Esophagus muscularis mucosa (tissue), 4 donors: ENCODE results near the gene HEATR1. TPM values are rescaled to one million over a fixed set of nuclear protein-coding genes. Genes with fewer than 3 reads are reported as not detected.

Experiments
- DNase-seq: peaks from one replicate; pipeline ENCODE4 v3.0.0-alpha.2; 2017; ENCODE audit errors: extremely low spot score
- H3K27ac ChIP-seq, 4 donors: fragments of 200-600 bp; sonication (generic); replicated peaks in 1 of 4; 1 replicate in 3 of 4; 2 replicates in 1 of 4; pipeline ENCODE4 v1.5.1; 2016 to 2019; ENCODE audit warnings: mild to moderate bottlenecking in 1 of 4
- H3K27me3 ChIP-seq, 4 donors: fragments of 200-600 bp; sonication (generic); one replicate each; pipeline versions ENCODE4 v1.5.1 to v1.6.0; 2016 to 2019
- H3K36me3 ChIP-seq, 4 donors: fragments of 200-600 bp; sonication (generic); one replicate each; pipeline ENCODE4 v1.5.1; 2016 to 2019
- H3K4me1 ChIP-seq, 4 donors: fragments of 200-600 bp; sonication (generic); one replicate each; pipeline ENCODE4 v1.5.1; 2016 to 2019
- H3K4me3 ChIP-seq, 4 donors: fragments of 200-600 bp; sonication (generic); 1 replicate in 2 of 4; 2 replicates in 2 of 4; pipeline ENCODE4 v1.5.1; 2016 to 2019; ENCODE audit warnings: mild to moderate bottlenecking in 4 of 4, moderate library complexity in 1 of 4
- H3K9me3 ChIP-seq, 4 donors: fragments of 200-600 bp; sonication (generic); 1 replicate in 3 of 4; 2 replicates in 1 of 4; pipeline ENCODE4 v1.5.1; 2016 to 2019
- CTCF ChIP-seq, 3 experiments: fragments of 200-600 bp in 2 of 3; fragments of 450-650 bp in 1 of 3; sonication (generic) in 2 of 3; IDR thresholded peaks; one replicate each; pipeline ENCODE4 v1.5.1; 2017 to 2019; ENCODE audit warnings: antibody characterized with exemption in 3 of 3, mild to moderate bottlenecking in 2 of 3, moderate library complexity in 1 of 3
- EP300 ChIP-seq: sonication (generic); formaldehyde crosslinking; IDR thresholded peaks from one replicate; pipeline ENCODE4 v1.6.1; 2017; ENCODE audit warnings: antibody characterized with exemption
- POLR2A ChIP-seq: fragments of 450-650 bp; IDR thresholded peaks from one replicate; pipeline ENCODE4 v1.6.1; 2017; ENCODE audit warnings: antibody characterized with exemption, moderate library complexity, mild to moderate bottlenecking, low read depth
- POLR2AphosphoS5 ChIP-seq, 2 donors: sonication (generic); formaldehyde crosslinking; IDR thresholded peaks; one replicate each; pipeline ENCODE4 v1.6.1; 2017; ENCODE audit warnings: antibody characterized with exemption in 2 of 2
- WGBS: methylation state at CpG from one replicate; pipeline ENCODE4 v1.1.5; 2018; 5-methylcytosine and 5-hydroxymethylcytosine counted together
- intact Hi-C: fragments of 100-400 bp; cut with DNase I; formaldehyde crosslinking; loops from one replicate; pipeline ENCODE4 v1.15.1; 2023
- total RNA-seq, 4 donors: library from RNA; depleted of rRNA; stranded (reverse); fragments of >200 nt; gene quantifications; one replicate each; pipeline versions ENCODE4 v1.1.0 to v1.2.1, GENCODE V29; 2016

HEATR1 gene
- total RNA-seq, 4 donors from 2014 or later: 15.2 to 17.2 (median 16.3) TPM

GRCh38 chr1:236568285-236568894 lies 35.9 kb downstream of the HEATR1 start:
- DNase-seq: no peak
- intact Hi-C loops: no loop called here
- H3K27me3 ChIP-seq: no peaks in the 10 kb centered on the region
- no peak for TF ChIP-seq POLR2A
- TF ChIP-seq CTCF (IDR thresholded peaks at IDR 0.05): no peak
- no peak for TF ChIP-seq EP300
- no peak for TF ChIP-seq POLR2AphosphoS5 (IDR thresholded peaks at IDR 0.05)
- no peak overlapping the region for H3K4me3 ChIP-seq
- H3K36me3 ChIP-seq: peaks cover 82 to 100% (median 96%) of the 10 kb centered on the region in 4 donors
- H3K4me1 ChIP-seq: no peaks in the 10 kb centered on the region
- H3K27ac ChIP-seq: no peak overlapping the region
- WGBS: 73% methylated on average over 2 of the region's 2 CpGs
- no peaks in the 10 kb centered on the region for H3K9me3 ChIP-seq

GRCh38 chr1:236565530-236565929 lies 38.8 kb downstream of the HEATR1 start:
- no peak overlapping the region for H3K27ac ChIP-seq
- DNase-seq: no peak
- 86% methylated on average over 5 of the region's 5 CpGs for WGBS
- peaks cover 61 to 100% (median 81%) of the 10 kb centered on the region in 4 donors for H3K36me3 ChIP-seq
- no peak for TF ChIP-seq POLR2A
- no peak for TF ChIP-seq POLR2AphosphoS5 (IDR thresholded peaks at IDR 0.05)
- H3K4me3 ChIP-seq: no peak overlapping the region
- H3K4me1 ChIP-seq: no peaks in the 10 kb centered on the region
- H3K27me3 ChIP-seq: no peaks in the 10 kb centered on the region
- intact Hi-C loops: no loop called here
- no peaks in the 10 kb centered on the region for H3K9me3 ChIP-seq

DNA sequence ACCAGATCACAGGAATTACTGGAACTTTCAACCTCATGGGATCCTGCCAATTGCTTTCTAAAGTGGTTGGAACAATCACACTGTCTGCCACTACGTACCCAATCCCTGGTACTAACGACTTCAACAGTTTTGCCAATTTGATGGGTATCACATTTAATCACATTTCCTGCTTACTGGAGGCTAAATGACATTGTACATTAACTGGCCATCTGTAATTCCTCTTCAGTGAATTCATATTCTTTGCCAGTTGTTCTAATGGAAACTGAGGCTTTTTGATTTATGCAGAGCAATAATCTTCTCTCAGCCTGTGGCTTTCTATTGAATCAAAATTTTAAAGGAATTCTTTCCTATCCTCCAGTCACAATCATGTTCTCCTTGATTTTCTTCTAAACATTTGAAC lies 42.3 kb downstream of the HEATR1 start:
- no peak for TF ChIP-seq EP300
- TF ChIP-seq POLR2A: no peak
- no peak for TF ChIP-seq CTCF (IDR thresholded peaks at IDR 0.05)
- no peak for TF ChIP-seq POLR2AphosphoS5 (IDR thresholded peaks at IDR 0.05)
- 92% methylated on average over 2 of the region's 2 CpGs for WGBS
- no peak overlapping the region for H3K27ac ChIP-seq
- H3K36me3 ChIP-seq: peaks cover 66 to 100% (median 80%) of the 10 kb centered on the region in 4 donors
- H3K9me3 ChIP-seq: no peaks in the 10 kb centered on the region
- H3K4me1 ChIP-seq: no peaks in the 10 kb centered on the region
- H3K27me3 ChIP-seq: no peaks in the 10 kb centered on the region
- intact Hi-C loops: no loop called here
- no peak overlapping the region for H3K4me3 ChIP-seq
- DNase-seq: no peak

- no peaks in the 10 kb centered on the region for H3K27me3 ChIP-seq
- no peak overlapping the region for H3K27ac ChIP-seq
- H3K4me1 ChIP-seq: no peaks in the 10 kb centered on the region
- peaks cover 66 to 100% (median 80%) of the 10 kb centered on the region in 4 donors for H3K36me3 ChIP-seq
- intact Hi-C loops: no loop called here
- no peaks in the 10 kb centered on the region for H3K9me3 ChIP-seq
- TF ChIP-seq EP300: no peak
- DNase-seq: no peak
- H3K4me3 ChIP-seq: no peak overlapping the region
- 93% methylated on average over 7 of the region's 7 CpGs for WGBS
Measured at GRCh38 chr1:236560213-236560771, 44.0 kb downstream of the HEATR1 start.

GRCh38 chr1:236558846-236559245 lies 45.5 kb downstream of the HEATR1 start:
- TF ChIP-seq CTCF (IDR thresholded peaks at IDR 0.05) (no peak), POLR2AphosphoS5 (IDR thresholded peaks at IDR 0.05) (no peak), EP300 (no peak), POLR2A (no peak)
- no peak overlapping the region for H3K27ac ChIP-seq
- WGBS: 95% methylated on average over 3 of the region's 3 CpGs
- H3K27me3 ChIP-seq: no peaks in the 10 kb centered on the region
- H3K9me3 ChIP-seq: no peaks in the 10 kb centered on the region
- no peak for DNase-seq
- intact Hi-C loops: no loop called here
- H3K4me3 ChIP-seq: no peak overlapping the region
- H3K4me1 ChIP-seq: no peaks in the 10 kb centered on the region
- peaks cover 64 to 100% (median 78%) of the 10 kb centered on the region in 4 donors for H3K36me3 ChIP-seq

GRCh38 chr1:236558081-236558480 lies 46.2 kb downstream of the HEATR1 start:
- DNase-seq: no peak
- no peak overlapping the region for H3K4me3 ChIP-seq
- WGBS: 93% methylated on average over 9 of the region's 9 CpGs
- no peak for TF ChIP-seq POLR2AphosphoS5 (IDR thresholded peaks at IDR 0.05)
- TF ChIP-seq CTCF (IDR thresholded peaks at IDR 0.05): no peak
- TF ChIP-seq EP300: no peak
- no peak for TF ChIP-seq POLR2A
- H3K36me3 ChIP-seq: peaks cover 69 to 100% (median 80%) of the 10 kb centered on the region in 4 donors
- H3K9me3 ChIP-seq: no peaks in the 10 kb centered on the region
- H3K4me1 ChIP-seq: no peaks in the 10 kb centered on the region
- H3K27me3 ChIP-seq: no peaks in the 10 kb centered on the region
- H3K27ac ChIP-seq: no peak overlapping the region
- intact Hi-C loops: no loop called here
